Activated CD8-positive, alpha-beta memory T cell treated with anti-CD3 and anti-CD28 coated beads for 36 hours (primary cell): ENCODE results near the gene DDT. TPM values are rescaled to one million over a fixed set of nuclear protein-coding genes. Genes with fewer than 3 reads are reported as not detected.

ENCODE experiments used
- total RNA-seq, 2 experiments: library from RNA; stranded (reverse); gene quantifications; one replicate each; pipeline ENCODE4 v1.2.3, GENCODE V29; 2021

The DDT gene
- total RNA-seq, 2 experiments from 2014 or later: 108 to 110 TPM

Other genes with a start within 250 kb of the DDT start
- 1 to 10 TPM; 3.4 to 3.5 TPM for gene ZNF70, start 223.3 kb downstream of the DDT start, total RNA-seq
- not detected for gene VPREB3, start 220.0 kb downstream of the DDT start, total RNA-seq
- gene C22orf15, start 211.5 kb downstream of the DDT start, total RNA-seq: under 1 TPM; 0.78 to 0.84 TPM
- 100 to 1,000 TPM; 191 to 203 TPM for gene CHCHD10, start 206.5 kb downstream of the DDT start, total RNA-seq
- under 1 TPM; 0.42 to 0.74 TPM for gene MMP11, start 201.6 kb downstream of the DDT start, total RNA-seq
- 100 to 1,000 TPM; 102 to 104 TPM for gene SMARCB1, start 187.5 kb downstream of the DDT start, total RNA-seq
- gene DERL3, start 135.4 kb downstream of the DDT start, total RNA-seq: 1 to 10 TPM; 6.7 to 8.1 TPM
- gene SLC2A11, start 116.6 kb downstream of the DDT start, total RNA-seq: 1 to 10 TPM; 8.0 to 8.1 TPM
- gene MIF, start 80.1 kb downstream of the DDT start, total RNA-seq: 1,000 to 10,000 TPM; 1,115 to 1,141 TPM
- gene GSTT2B, start 13.2 kb downstream of the DDT start, total RNA-seq: not detected
- not detected for gene DDTL, start 7.6 kb downstream of the DDT start, total RNA-seq
- gene GSTT2, start 5.7 kb upstream of the DDT start, total RNA-seq: not detected
- gene GSTT4, start 31.0 kb upstream of the DDT start, total RNA-seq: not detected
- 10 to 100 TPM; 71.0 to 73.1 TPM for gene CABIN1, start 36.9 kb upstream of the DDT start, total RNA-seq
- gene SUSD2, start 207.0 kb upstream of the DDT start, total RNA-seq: under 1 TPM; 0.42 to 0.53 TPM